OCI-LY7 (cell line): Measurements from ENCODE around the gene GGTLC1. TPM values are rescaled to one million over a fixed set of nuclear protein-coding genes. Genes with fewer than 3 reads are reported as not detected.

Experiments
- BruUV-seq: library from RNA; stranded (reverse); fragments of 400-500 nt; replicated peaks from 2 replicates; lab custom pipeline; 2021; lab: Mats Ljungman, UMichigan
- CTCF ChIA-PET: fragments of 300-600 bp; sonication (Branson Sonifier 250); formaldehyde crosslinking; loops from one replicate; lab custom pipeline; 2022; ENCODE audit warnings: antibody characterized with exemption; ENCODE audit not compliant: unreplicated experiment; lab: Charles Lee
- POLR2A ChIA-PET: fragments of 300-600 bp; sonication (Branson Sonifier 250); formaldehyde crosslinking; loops from one replicate; lab custom pipeline; 2022; ENCODE audit warnings: antibody characterized with exemption; lab: Charles Lee
- DNase-seq: peaks from one replicate; pipeline ENCODE4 v3.0.0-alpha.2; 2015; ENCODE audit warnings: low spot score
- H2AFZ ChIP-seq: fragments of 200-600 bp; sonication (generic), shearing (Covaris generic); 2 replicates; pipeline ENCODE4 v1.6.1; 2014; ENCODE audit warnings: mild to moderate bottlenecking, antibody characterized with exemption, low read length, moderate library complexity
- H3K27ac ChIP-seq: fragments of 200-600 bp; sonication (generic); 2 replicates; pipeline ENCODE4 v1.5.1; 2014; ENCODE audit warnings: mixed run types, low read depth, mild to moderate bottlenecking, moderate library complexity, low read length, inconsistent platforms; ENCODE audit not compliant: poor library complexity, severe bottlenecking
- H3K36me3 ChIP-seq: fragments of 200-600 bp; sonication (generic); 2 replicates; pipeline ENCODE4 v1.6.1; 2014; ENCODE audit warnings: mild to moderate bottlenecking, antibody characterized with exemption, low read length, moderate library complexity, mixed read lengths; ENCODE audit not compliant: insufficient read depth
- H3K4me1 ChIP-seq: fragments of 200-600 bp; sonication (generic); 2 replicates; pipeline ENCODE4 v1.5.1; 2014; ENCODE audit warnings: mild to moderate bottlenecking, low read length; ENCODE audit not compliant: insufficient read depth, poor library complexity, severe bottlenecking
- H3K4me2 ChIP-seq: fragments of 200-600 bp; sonication (generic); 2 replicates; pipeline ENCODE4 v1.6.1; 2014; ENCODE audit warnings: mild to moderate bottlenecking, low read length
- H3K4me3 ChIP-seq: fragments of 200-600 bp; sonication (generic); 2 replicates; pipeline ENCODE4 v1.5.1; 2014; ENCODE audit warnings: mild to moderate bottlenecking, low read depth, low read length; ENCODE audit not compliant: poor library complexity, severe bottlenecking
- H3K79me2 ChIP-seq: fragments of 200-600 bp; sonication (generic); 2 replicates; pipeline ENCODE4 v1.6.1; 2016; ENCODE audit warnings: low read depth, mild to moderate bottlenecking, low read length, moderate library complexity, mixed read lengths; ENCODE audit not compliant: insufficient read depth
- H3K9me2 ChIP-seq: fragments of 200-600 bp; sonication (generic); 2 replicates; pipeline ENCODE4 v1.6.1; 2016; ENCODE audit warnings: mild to moderate bottlenecking, low read length, mixed read lengths; ENCODE audit not compliant: insufficient read depth
- H3K9me3 ChIP-seq: fragments of 200-600 bp; sonication (generic); 2 replicates; pipeline ENCODE4 v1.6.1; 2014; ENCODE audit warnings: mild to moderate bottlenecking, mixed run types, low read length, mixed read lengths
- H4K20me1 ChIP-seq: fragments of 200-600 bp; sonication (generic); 2 replicates; pipeline ENCODE4 v1.6.1; 2014; ENCODE audit warnings: mild to moderate bottlenecking, antibody characterized with exemption, low read length, moderate library complexity, mixed read lengths; ENCODE audit not compliant: insufficient read depth
- CTCF ChIP-seq: fragments of 200-600 bp; sonication (generic); conservative IDR thresholded peaks from 2 replicates; pipeline ENCODE4 v1.5.1; 2014; ENCODE audit warnings: mild to moderate bottlenecking, antibody characterized with exemption, low read length, moderate library complexity, mixed read lengths
- EZH2phosphoT487 ChIP-seq: fragments of 200-600 bp; sonication (generic); IDR thresholded peaks from 2 replicates; pipeline ENCODE4 v1.6.1; 2018; ENCODE audit warnings: low read depth, borderline replicate concordance, mild to moderate bottlenecking, mixed run types, antibody characterized with exemption, low read length, moderate library complexity, mixed read lengths
- intact Hi-C: fragments of 100-400 bp; cut with micrococcal nuclease; formaldehyde crosslinking; loops from one replicate; pipeline ENCODE4 v1.10.0; 2022; ENCODE audit not compliant: unreplicated experiment
- total RNA-seq, 2 experiments: library from RNA; depleted of rRNA in 1 of 2; stranded (reverse); fragments of >200 nt in 1 of 2; shearing (Covaris generic) in 1 of 2; gene quantifications; 2 replicates each; pipeline ENCODE4 v1.2.3, GENCODE V29; 2014 to 2022

Gene GGTLC1
- total RNA-seq, 2 experiments from 2014 or later, result not detected

GRCh38 chr20:23943304-23943703 is 45.3 kb downstream of the GGTLC1 start:
- ChIA-PET POLR2A (no interaction called here), CTCF (no interaction called here)
- Histone ChIP-seq H4K20me1 (no peaks in the 10 kb centered on the region), H3K4me3 (no peak overlapping the region), H3K79me2 (no peaks in the 10 kb centered on the region), H3K4me1 (no peaks in the 10 kb centered on the region), H3K27ac (no peak overlapping the region), H3K9me3 (no peaks in the 10 kb centered on the region), H3K9me2 (no peaks in the 10 kb centered on the region), H2AFZ (no peak overlapping the region), H3K36me3 (no peaks in the 10 kb centered on the region), H3K4me2 (no peak overlapping the region)
- no peak for DNase-seq
- no TSS peak for BruUV-seq
- intact Hi-C loops, result no loop called here
- TF ChIP-seq EZH2phosphoT487 (no peak), CTCF (no peak)

GRCh38 chr20:23939641-23940040 is 48.9 kb downstream of the GGTLC1 start:
- POLR2A ChIA-PET, result no interaction called here
- H3K9me3 ChIP-seq, result no peaks in the 10 kb centered on the region
- CTCF ChIA-PET, result no interaction called here
- H3K4me1 ChIP-seq, result no peaks in the 10 kb centered on the region
- no TSS peak for BruUV-seq
- no peaks in the 10 kb centered on the region for H3K9me2 ChIP-seq
- no peaks in the 10 kb centered on the region for H3K79me2 ChIP-seq
- H2AFZ ChIP-seq, result no peak overlapping the region
- TF ChIP-seq EZH2phosphoT487 (no peak), CTCF (no peak)
- no peak overlapping the region for H3K4me3 ChIP-seq
- no peak overlapping the region for H3K27ac ChIP-seq
- intact Hi-C loops, result loop anchor here (5.0 kb wide), 1 partner anchor 58 kb away; no protein-coding TSS in a partner anchor
- no peaks in the 10 kb centered on the region for H4K20me1 ChIP-seq
- no peaks in the 10 kb centered on the region for H3K36me3 ChIP-seq
- DNase-seq, result no peak
- H3K4me2 ChIP-seq, result no peak overlapping the region

- Histone ChIP-seq H3K36me3 (no peaks in the 10 kb centered on the region), H3K4me2 (no peak overlapping the region), H3K4me3 (no peak overlapping the region), H3K9me2 (no peaks in the 10 kb centered on the region), H4K20me1 (no peaks in the 10 kb centered on the region), H2AFZ (no peak overlapping the region), H3K4me1 (no peaks in the 10 kb centered on the region), H3K27ac (no peak overlapping the region), H3K79me2 (no peaks in the 10 kb centered on the region), H3K9me3 (no peaks in the 10 kb centered on the region)
- DNase-seq, result no peak
- TF ChIP-seq CTCF (no peak), EZH2phosphoT487 (no peak)
- ChIA-PET CTCF (no interaction called here), POLR2A (interaction anchor here (0.6 kb wide), 1 partner anchor 693 kb away, joined by 6 read pairs; no protein-coding TSS in a partner anchor)
- BruUV-seq, result no TSS peak
- intact Hi-C loops, result loop anchor here (5.0 kb wide), 1 partner anchor 58 kb away; no protein-coding TSS in a partner anchor
Measured at GRCh38 chr20:23939063-23939462, 49.5 kb downstream of the GGTLC1 start.
